Measurements from ENCODE around the gene BCAS4. TPM values are rescaled to one million over a fixed set of nuclear protein-coding genes. Genes with fewer than 3 reads are reported as not detected.

The BCAS4 gene
- total RNA-seq (2022; extraction: Qiagen RNA extraction; ENCODE audit: low read depth): 28.7 to 33.6 TPM (median 31.2 TPM) in 5 replicates

GRCh38 chr20:50794846-50795634, at the start of gene BCAS4:
Gene BCAS4, plus strand, starts transcription at chr20:50795061. Its CDS starts 23 bp downstream, at chr20:50795084.

Other genes starting within 250 kb of the BCAS4 start
- gene RIPOR3, start 103.5 kb upstream of the BCAS4 start, total RNA-seq (2022; extraction: Qiagen RNA extraction; ENCODE audit: low read depth): 0.05 to 0.10 TPM (median 0.06 TPM) in 3 of 5 replicates, not detected in the others
- 1.6 to 3.1 TPM (median 2.4 TPM) in 5 replicates for gene PARD6B, start 63.5 kb upstream of the BCAS4 start, total RNA-seq (2022; extraction: Qiagen RNA extraction; ENCODE audit: low read depth)
- 41.2 to 51.1 TPM (median 43.7 TPM) in 5 replicates for gene ADNP, start 136.4 kb downstream of the BCAS4 start, total RNA-seq (2022; extraction: Qiagen RNA extraction; ENCODE audit: low read depth)
- gene DPM1, start 163.5 kb downstream of the BCAS4 start, total RNA-seq (2022; extraction: Qiagen RNA extraction; ENCODE audit: low read depth): 57.9 to 107 TPM (median 75.7 TPM) in 5 replicates
- gene MOCS3, start 163.8 kb downstream of the BCAS4 start, total RNA-seq (2022; extraction: Qiagen RNA extraction; ENCODE audit: low read depth): 4.8 to 6.5 TPM (median 5.8 TPM) in 5 replicates
- 13.9 to 24.3 TPM (median 18.1 TPM) in 5 replicates for gene KCNG1, start 228.0 kb downstream of the BCAS4 start, total RNA-seq (2022; extraction: Qiagen RNA extraction; ENCODE audit: low read depth)

Data from A549 treated with RU486 at 1 μM for 4 hours (cell line).